Astrocyte (in vitro differentiated cells and primary cell): ENCODE data around the gene MADCAM1.
"Not testable (repeated sequence)": the region's sequence is repeated elsewhere in the genome, so short reads cannot be mapped to it uniquely, and the experiment has no call there.

Source experiments
- EZH2 ChIP-seq: IDR thresholded peaks from 2 replicates; pipeline ENCODE4 v1.6.1; 2012; ENCODE audit warnings: mild to moderate bottlenecking, low read length, inconsistent platforms; ENCODE audit not compliant: insufficient read depth
- TF ChIP-seq, protein P1 (sequence below): IDR thresholded peaks from 2 replicates; pipeline ENCODE4 v1.5.1; 2011; ENCODE audit warnings: low read depth, mild to moderate bottlenecking, inconsistent platforms, low read length, moderate library complexity; ENCODE audit not compliant: insufficient read depth

DNA sequence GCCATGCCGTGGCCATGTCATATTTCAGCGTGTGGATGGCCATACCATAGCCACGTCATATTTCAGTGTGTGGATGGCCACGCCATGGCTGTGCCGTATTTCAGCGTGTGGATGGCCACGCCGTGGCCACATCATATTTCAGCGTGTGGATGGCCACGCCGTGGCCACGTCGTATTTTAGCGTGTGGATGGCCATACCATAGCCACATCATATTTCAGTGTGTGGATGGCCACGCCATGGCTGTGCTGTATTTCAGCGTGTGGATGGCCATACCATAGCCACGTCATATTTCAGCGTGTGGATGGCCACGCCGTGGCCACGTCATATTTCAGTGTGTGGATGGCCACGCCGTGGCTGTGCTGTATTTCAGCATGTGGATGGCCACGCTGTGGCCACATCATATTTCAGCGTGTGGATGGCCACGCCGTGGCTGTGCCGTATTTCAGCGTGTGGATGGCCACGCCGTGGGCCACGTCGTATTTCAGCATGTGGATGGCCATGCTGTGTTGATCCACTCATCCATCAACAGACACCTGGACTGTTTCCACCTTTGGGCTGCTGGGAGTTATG is 45.3 kb upstream of the MADCAM1 start:
- TF ChIP-seq, protein P1, sequence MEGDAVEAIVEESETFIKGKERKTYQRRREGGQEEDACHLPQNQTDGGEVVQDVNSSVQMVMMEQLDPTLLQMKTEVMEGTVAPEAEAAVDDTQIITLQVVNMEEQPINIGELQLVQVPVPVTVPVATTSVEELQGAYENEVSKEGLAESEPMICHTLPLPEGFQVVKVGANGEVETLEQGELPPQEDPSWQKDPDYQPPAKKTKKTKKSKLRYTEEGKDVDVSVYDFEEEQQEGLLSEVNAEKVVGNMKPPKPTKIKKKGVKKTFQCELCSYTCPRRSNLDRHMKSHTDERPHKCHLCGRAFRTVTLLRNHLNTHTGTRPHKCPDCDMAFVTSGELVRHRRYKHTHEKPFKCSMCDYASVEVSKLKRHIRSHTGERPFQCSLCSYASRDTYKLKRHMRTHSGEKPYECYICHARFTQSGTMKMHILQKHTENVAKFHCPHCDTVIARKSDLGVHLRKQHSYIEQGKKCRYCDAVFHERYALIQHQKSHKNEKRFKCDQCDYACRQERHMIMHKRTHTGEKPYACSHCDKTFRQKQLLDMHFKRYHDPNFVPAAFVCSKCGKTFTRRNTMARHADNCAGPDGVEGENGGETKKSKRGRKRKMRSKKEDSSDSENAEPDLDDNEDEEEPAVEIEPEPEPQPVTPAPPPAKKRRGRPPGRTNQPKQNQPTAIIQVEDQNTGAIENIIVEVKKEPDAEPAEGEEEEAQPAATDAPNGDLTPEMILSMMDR = not testable (repeated sequence)
- not testable (repeated sequence) for TF ChIP-seq EZH2
